Natural killer cell (primary cell): ENCODE results near the gene NF1. TPM values are rescaled to one million over a fixed set of nuclear protein-coding genes. Genes with fewer than 3 reads are reported as not detected.

Source experiments
- ATAC-seq, 3 donors: fragments of 150-1000 bp in 2 of 3; fragments of 200-7000 bp in 1 of 3; cut with Tn5 transposase; 1 replicate in 1 of 3; 2 replicates in 2 of 3; pipeline ENCODE4 v1.10.0; 2021; ENCODE audit warnings: mild to moderate bottlenecking in 2 of 3, moderate library complexity in 2 of 3
- DNase-seq, 2 donors: peaks; one replicate each; pipeline versions ENCODE4 v3.0.0 to v3.0.0-alpha.2; 2013 to 2021; ENCODE audit warnings: mixed read lengths in 1 of 2
- H3K27ac ChIP-seq: one replicate; pipeline ENCODE4 v1.5.1; 2013; ENCODE audit warnings: mild to moderate bottlenecking, low read length
- H3K27me3 ChIP-seq: one replicate; pipeline ENCODE4 v1.6.1; 2013; ENCODE audit warnings: low read length; ENCODE audit not compliant: control insufficient read depth, insufficient read depth
- H3K36me3 ChIP-seq: one replicate; pipeline ENCODE4 v1.6.1; 2013; ENCODE audit warnings: low read length; ENCODE audit not compliant: control insufficient read depth, insufficient read depth
- H3K4me1 ChIP-seq: one replicate; pipeline ENCODE4 v1.6.1; 2013; ENCODE audit warnings: low read length; ENCODE audit not compliant: control insufficient read depth, insufficient read depth
- H3K4me3 ChIP-seq: one replicate; pipeline ENCODE4 v1.5.1; 2013; ENCODE audit warnings: low read length
- H3K9me3 ChIP-seq: one replicate; pipeline ENCODE4 v1.6.1; 2013; ENCODE audit warnings: low read length; ENCODE audit not compliant: control insufficient read depth, insufficient read depth
- H3K27ac Mint-ChIP-seq, 2 donors: one replicate each; pipeline ENCODE4 v1.8.0; 2022; ENCODE audit warnings: mild to moderate bottlenecking in 2 of 2, mixed read lengths in 2 of 2, moderate library complexity in 1 of 2
- H3K27me3 Mint-ChIP-seq, 2 donors: one replicate each; pipeline ENCODE4 v1.8.0; 2022; ENCODE audit warnings: low read depth in 2 of 2, mixed read lengths in 2 of 2
- H3K36me3 Mint-ChIP-seq: one replicate; pipeline ENCODE4 v1.8.0; 2022; ENCODE audit warnings: mixed read lengths
- H3K4me1 Mint-ChIP-seq, 2 donors: one replicate each; pipeline ENCODE4 v1.8.0; 2022; ENCODE audit warnings: mixed read lengths in 2 of 2
- H3K4me3 Mint-ChIP-seq: one replicate; pipeline ENCODE4 v1.8.0; 2022; ENCODE audit warnings: mild to moderate bottlenecking, moderate library complexity, mixed read lengths
- H3K9me3 Mint-ChIP-seq, 2 donors: one replicate each; pipeline ENCODE4 v1.8.0; 2022; ENCODE audit warnings: mixed read lengths in 2 of 2
- WGBS: methylation state at CpG from one replicate; pipeline ENCODE4 v1.1.7; 2013; ENCODE audit warnings: missing lambda C conversion rate; ENCODE audit not compliant: insufficient coverage; 5-methylcytosine and 5-hydroxymethylcytosine counted together
- intact Hi-C: fragments of 100-400 bp; cut with micrococcal nuclease; formaldehyde crosslinking; loops from one replicate; pipeline ENCODE4 v1.14.2; 2022
- total RNA-seq, 4 donors: library from RNA; stranded (reverse); fragments of 120-200 nt in 1 of 4; gene quantifications; one replicate each; pipeline versions ENCODE4 v1.2.3 to v1.2.4, GENCODE V29; 2013 to 2022
- TF ChIP-seq, protein P1 (sequence below): fragments of 200-600 bp; IDR thresholded peaks from one replicate; pipeline ENCODE4 v1.8.0; 2022; ENCODE audit warnings: antibody characterized with exemption

The NF1 gene
- total RNA-seq, 3 donors from 2014 or later (not counting 1 experiment from before 2014, with no cell fraction given) = 30.3 to 40.7 (median 38.8) TPM

DNA sequence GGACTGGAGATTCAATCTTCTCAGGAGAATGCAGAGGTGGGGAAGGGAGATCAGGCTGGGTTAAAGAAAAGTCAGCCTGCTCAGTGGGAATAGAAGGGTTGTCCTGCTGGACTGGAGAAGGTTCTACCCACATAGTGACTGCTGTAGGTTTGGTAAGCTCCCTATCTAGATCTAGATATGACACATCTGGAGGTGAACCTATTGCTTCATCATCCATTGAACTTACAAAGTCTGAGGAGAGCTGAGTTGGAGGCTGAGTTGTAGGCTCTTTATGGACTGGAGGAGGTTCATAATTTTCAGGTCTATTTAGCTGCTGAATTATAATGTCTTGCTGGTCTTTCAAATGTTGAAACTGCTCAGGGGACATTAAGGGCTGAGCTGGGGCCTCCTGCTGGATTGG lies 46.0 kb upstream of the NF1 start:
- Mint-ChIP-seq H3K27me3 (no peaks in the 10 kb centered on the region), H3K27ac (no peak overlapping the region), H3K4me3 (no peak overlapping the region), H3K4me1 (peaks cover 24% of the 10 kb centered on the region in 2 donors), H3K36me3 (no peaks in the 10 kb centered on the region), H3K9me3 (no peaks in the 10 kb centered on the region)
- Histone ChIP-seq H3K4me1 (peaks cover 23% of the 10 kb centered on the region), H3K27ac (no peak overlapping the region), H3K9me3 (no peaks in the 10 kb centered on the region), H3K27me3 (no peaks in the 10 kb centered on the region), H3K36me3 (no peaks in the 10 kb centered on the region), H3K4me3 (no peak overlapping the region)
- ATAC-seq (no peak), DNase-seq (no peak)
- TF ChIP-seq, protein P1, sequence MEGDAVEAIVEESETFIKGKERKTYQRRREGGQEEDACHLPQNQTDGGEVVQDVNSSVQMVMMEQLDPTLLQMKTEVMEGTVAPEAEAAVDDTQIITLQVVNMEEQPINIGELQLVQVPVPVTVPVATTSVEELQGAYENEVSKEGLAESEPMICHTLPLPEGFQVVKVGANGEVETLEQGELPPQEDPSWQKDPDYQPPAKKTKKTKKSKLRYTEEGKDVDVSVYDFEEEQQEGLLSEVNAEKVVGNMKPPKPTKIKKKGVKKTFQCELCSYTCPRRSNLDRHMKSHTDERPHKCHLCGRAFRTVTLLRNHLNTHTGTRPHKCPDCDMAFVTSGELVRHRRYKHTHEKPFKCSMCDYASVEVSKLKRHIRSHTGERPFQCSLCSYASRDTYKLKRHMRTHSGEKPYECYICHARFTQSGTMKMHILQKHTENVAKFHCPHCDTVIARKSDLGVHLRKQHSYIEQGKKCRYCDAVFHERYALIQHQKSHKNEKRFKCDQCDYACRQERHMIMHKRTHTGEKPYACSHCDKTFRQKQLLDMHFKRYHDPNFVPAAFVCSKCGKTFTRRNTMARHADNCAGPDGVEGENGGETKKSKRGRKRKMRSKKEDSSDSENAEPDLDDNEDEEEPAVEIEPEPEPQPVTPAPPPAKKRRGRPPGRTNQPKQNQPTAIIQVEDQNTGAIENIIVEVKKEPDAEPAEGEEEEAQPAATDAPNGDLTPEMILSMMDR = no peak
- intact Hi-C loops = no loop called here

DNA sequence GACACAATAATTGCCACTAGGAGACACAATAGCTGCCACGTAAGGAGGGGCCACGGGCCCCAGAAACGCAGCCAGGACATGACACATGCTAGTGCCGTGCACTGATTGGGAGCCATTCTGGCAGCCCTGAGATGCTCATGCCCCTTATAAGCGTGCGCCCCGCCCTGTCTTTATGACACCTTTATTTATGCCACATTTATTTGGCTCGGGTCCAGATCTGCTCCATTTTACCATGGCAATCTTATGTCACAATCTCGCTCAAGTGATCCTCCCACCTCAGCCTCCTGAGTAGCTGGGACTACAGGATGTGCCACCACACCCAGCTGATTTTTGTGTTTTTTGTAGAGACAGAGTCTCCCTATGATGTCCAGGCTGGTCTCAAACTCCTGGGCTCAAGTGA lies 43.8 kb upstream of the NF1 start:
- TF ChIP-seq, protein P1 = no peak
- H3K4me1 Mint-ChIP-seq = peaks cover 24% of the 10 kb centered on the region in 2 donors
- no peaks in the 10 kb centered on the region for H3K27me3 Mint-ChIP-seq
- Histone ChIP-seq H3K9me3 (no peaks in the 10 kb centered on the region), H3K4me1 (peaks cover 23% of the 10 kb centered on the region), H3K27ac (no peak overlapping the region), H3K36me3 (no peaks in the 10 kb centered on the region), H3K4me3 (no peak overlapping the region), H3K27me3 (no peaks in the 10 kb centered on the region)
- intact Hi-C loops = no loop called here
- H3K36me3 Mint-ChIP-seq = no peaks in the 10 kb centered on the region
- 97% methylated on average over 9 of the region's 9 CpGs for WGBS
- DNase-seq (no peak), ATAC-seq (no peak)
- no peak overlapping the region for H3K4me3 Mint-ChIP-seq
- H3K9me3 Mint-ChIP-seq = no peaks in the 10 kb centered on the region
- H3K27ac Mint-ChIP-seq = peak overlapping the region in 1 of 2 donors; percentile 50

DNA sequence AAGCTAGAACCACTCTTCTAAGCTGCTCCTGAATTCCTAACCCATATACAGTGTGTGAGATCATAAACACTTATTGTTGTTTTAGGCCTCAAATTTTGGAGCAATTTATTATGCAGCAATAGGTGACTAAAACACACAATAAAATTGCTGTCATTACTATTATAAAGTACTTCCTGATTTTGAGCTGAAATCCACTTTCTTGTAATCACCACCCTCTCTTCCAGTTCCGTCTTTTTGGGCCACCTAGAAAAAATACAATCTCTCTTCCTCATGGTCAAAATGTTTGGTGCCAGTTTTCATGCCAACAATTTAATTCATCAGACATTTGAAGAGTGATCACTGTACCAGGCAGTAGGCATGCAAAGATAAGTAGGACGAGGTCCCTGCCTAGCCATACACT lies 43.3 kb upstream of the NF1 start:
- ATAC-seq (no peak), DNase-seq (no peak)
- H3K4me1 Mint-ChIP-seq = peaks cover 24% of the 10 kb centered on the region in 2 donors
- H3K27ac ChIP-seq = no peak overlapping the region
- TF ChIP-seq, protein P1 = no peak
- H3K4me1 ChIP-seq = peaks cover 23% of the 10 kb centered on the region
- 92% methylated on average over 1 of the region's 2 CpGs for WGBS
- no peaks in the 10 kb centered on the region for H3K36me3 ChIP-seq
- no peak overlapping the region for H3K4me3 ChIP-seq
- H3K27ac Mint-ChIP-seq = peak overlapping the region in 1 of 2 donors; percentile 50
- intact Hi-C loops = no loop called here
- H3K27me3 ChIP-seq = no peaks in the 10 kb centered on the region
- no peaks in the 10 kb centered on the region for H3K36me3 Mint-ChIP-seq
- H3K4me3 Mint-ChIP-seq = peak overlapping the region; percentile 1
- no peaks in the 10 kb centered on the region for H3K9me3 Mint-ChIP-seq
- no peaks in the 10 kb centered on the region for H3K9me3 ChIP-seq
- no peaks in the 10 kb centered on the region for H3K27me3 Mint-ChIP-seq

DNA sequence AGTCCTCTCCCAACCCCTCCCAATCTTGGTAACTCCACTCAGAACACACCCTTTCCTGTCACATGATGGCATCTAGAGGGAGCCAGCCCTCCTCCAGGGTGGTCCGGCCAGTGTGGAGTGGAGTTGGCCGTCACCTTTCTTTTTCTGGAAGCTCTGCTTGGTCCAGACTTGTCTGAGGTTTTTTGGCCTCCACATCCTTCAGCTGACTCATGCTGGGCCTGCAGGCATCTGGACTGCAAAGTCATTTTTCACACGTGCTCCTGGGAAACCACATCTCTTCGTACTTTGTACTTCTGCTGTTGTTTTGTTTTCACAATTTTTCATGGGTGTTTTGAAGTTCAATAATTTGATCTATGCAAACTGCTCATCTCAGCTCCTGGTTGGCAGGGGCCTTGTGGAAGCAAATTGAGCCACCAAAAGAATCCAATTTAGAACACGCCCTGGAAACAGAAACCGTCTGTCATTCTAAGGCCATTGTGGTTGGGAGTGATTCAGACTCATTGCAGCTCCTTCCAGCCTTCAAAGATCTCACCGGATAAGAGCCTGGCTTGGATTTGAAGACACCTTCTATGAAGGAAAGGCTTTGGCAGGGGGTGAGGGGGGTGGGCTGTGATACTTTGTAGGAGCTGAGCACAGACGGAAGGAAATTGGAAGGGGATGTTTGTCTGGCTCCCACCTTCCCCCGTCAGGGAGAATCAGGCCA lies 42.4 kb upstream of the NF1 start:
- H3K9me3 ChIP-seq = no peaks in the 10 kb centered on the region
- Mint-ChIP-seq H3K27me3 (no peaks in the 10 kb centered on the region), H3K4me1 (peaks cover 24% of the 10 kb centered on the region in 2 donors), H3K9me3 (no peaks in the 10 kb centered on the region), H3K36me3 (no peaks in the 10 kb centered on the region), H3K27ac (peak overlapping the region; percentile 50 to 83), H3K4me3 (peak overlapping the region; percentile 87)
- no peaks in the 10 kb centered on the region for H3K36me3 ChIP-seq
- H3K4me1 ChIP-seq = peaks cover 23% of the 10 kb centered on the region
- ATAC-seq = peak; percentile 82 to 91 (median 83)
- WGBS = 45% methylated on average over 9 of the region's 9 CpGs
- peak overlapping the region; percentile 14 for H3K27ac ChIP-seq
- DNase-seq = peak; percentile 22 to 28
- TF ChIP-seq, protein P1 = no peak
- no peaks in the 10 kb centered on the region for H3K27me3 ChIP-seq
- intact Hi-C loops = no loop called here
- no peak overlapping the region for H3K4me3 ChIP-seq
